K562 (cell line): ENCODE measurements around the gene SAE1. TPM values are rescaled to one million over a fixed set of nuclear protein-coding genes. Genes with fewer than 3 reads are reported as not detected.
A peak's percentile ranks its signal among the peaks of the same experiment; 100 is the strongest.

ENCODE experiments used
- DACH1 ChIP-seq: fragments of 450-650 bp; IDR thresholded peaks from 2 replicates; pipeline ENCODE4 v1.6.1; 2018; ENCODE audit not compliant: partially characterized antibody
- GTF2E2 ChIP-seq: fragments of 200-800 bp; sonication (Bioruptor generic); IDR thresholded peaks from 2 replicates; pipeline ENCODE4 v1.6.1; 2016; ENCODE audit warnings: missing genetic modification characterization, missing compliant biosample characterization
- MTA1 ChIP-seq: fragments of 450-650 bp; IDR thresholded peaks from 2 replicates; pipeline ENCODE4 v1.6.1; 2017; ENCODE audit warnings: borderline replicate concordance
- NRF1 ChIP-seq, 2 experiments: fragments of 450-650 bp; IDR thresholded peaks in 1 of 2; conservative IDR thresholded peaks in 1 of 2; 2 replicates each; pipeline ENCODE4 v1.6.1; 2014; ENCODE audit warnings: mild to moderate bottlenecking in 2 of 2
- POLR3G ChIP-seq: IDR thresholded peaks from 2 replicates; pipeline ENCODE4 v1.6.1; 2011; ENCODE audit not compliant: insufficient read length, insufficient replicate concordance; ENCODE audit errors: extremely low read depth
- PPARD ChIP-seq: fragments of 250-450 bp; sonication (Bioruptor Pico); IDR thresholded peaks from 2 replicates; pipeline ENCODE4 v1.8.0; 2022; ENCODE audit warnings: inconsistent platforms, mild to moderate bottlenecking, moderate library complexity
- PYGO2 ChIP-seq: fragments of 450-650 bp; IDR thresholded peaks from 2 replicates; pipeline ENCODE4 v1.6.1; 2016; ENCODE audit warnings: mild to moderate bottlenecking, missing genetic modification characterization, moderate library complexity, missing compliant biosample characterization
- SLC30A9 ChIP-seq: fragments of 250-450 bp; sonication (Bioruptor Pico); IDR thresholded peaks from 2 replicates; pipeline ENCODE4 v1.8.0; 2022; ENCODE audit warnings: mild to moderate bottlenecking, moderate library complexity
- SRSF7 ChIP-seq: fragments of 200-400 bp; formaldehyde crosslinking; optimal IDR thresholded peaks from 2 replicates; pipeline ENCODE3; 2017; ENCODE audit warnings: mild to moderate bottlenecking, low read depth, low read length
- XRCC5 ChIP-seq: fragments of 200-400 bp; formaldehyde crosslinking; IDR thresholded peaks from 2 replicates; pipeline ENCODE4 v1.6.1; 2017; ENCODE audit warnings: low read depth, mild to moderate bottlenecking, low read length
- ZBTB7A ChIP-seq: IDR thresholded peaks from 2 replicates; pipeline ENCODE4 v1.6.1; 2011; ENCODE audit warnings: low read depth, mild to moderate bottlenecking, low read length, moderate library complexity, borderline replicate concordance; ENCODE audit not compliant: control insufficient read depth
- ZC3H11A ChIP-seq: IDR thresholded peaks from 2 replicates; pipeline ENCODE4 v1.6.1; 2012; ENCODE audit warnings: low read depth, low read length, improper control_type of control experiment
- ZNF699 ChIP-seq: fragments of 250-450 bp; sonication (Bioruptor Pico); IDR thresholded peaks from 2 replicates; pipeline ENCODE4 v1.8.0; 2021; ENCODE audit warnings: mild to moderate bottlenecking, moderate library complexity; ENCODE audit not compliant: insufficient replicate concordance
- polyA plus RNA-seq, 8 experiments: library from polyadenylated mRNA; depleted of rRNA in 4 of 8; stranded (reverse) in 5 of 8; unstranded in 3 of 8; fragments of >200 nt; fragmentation: Nextera tagmentation in 2 of 8; fragmentation: Illumina TruSeq in 1 of 8; extraction: Ambion mirVana in 2 of 8; extraction: Trizol in 1 of 8; gene quantifications; 2 replicates each; pipeline versions ENCODE4 v1.2.1 to v1.2.3, GENCODE V29; 2011 to 2014; ENCODE audit warnings: inconsistent platforms in 1 of 8, missing spikeins in 1 of 8
- total RNA-seq, 7 experiments: library from RNA; depleted of rRNA in 6 of 7; stranded (reverse); fragments of >200 nt in 6 of 7; fragmentation: Illumina TruSeq in 2 of 7; extraction: Trizol in 2 of 7; gene quantifications; 2 replicates each; pipeline versions ENCODE4 v1.2.1 to v1.2.3, GENCODE V29; 2011 to 2021; ENCODE audit warnings: low replicate concordance in 1 of 7
- TF ChIP-seq, protein P1 (sequence below): fragments of 450-650 bp; IDR thresholded peaks from 2 replicates; pipeline ENCODE4 v1.6.1; 2017; ENCODE audit warnings: antibody characterized with exemption
- TF ChIP-seq, protein P2 (sequence below): sonication (generic); formaldehyde crosslinking; IDR thresholded peaks from 2 replicates; pipeline ENCODE4 v1.8.0; 2022; ENCODE audit warnings: mild to moderate bottlenecking, missing genetic modification reagents, borderline replicate concordance
- TF ChIP-seq, protein P3 (sequence below): fragments of 450-650 bp; formaldehyde crosslinking; conservative IDR thresholded peaks from 2 replicates; pipeline ENCODE4 v1.4.0; 2022; ENCODE audit warnings: mild to moderate bottlenecking, missing genetic modification characterization
- TF ChIP-seq, protein P4 (sequence below): IDR thresholded peaks from 2 replicates; pipeline ENCODE4 v1.6.1; 2012; ENCODE audit warnings: low read depth, low read length, improper control_type of control experiment, borderline replicate concordance
- TF ChIP-seq, protein P5 (sequence below): fragments of 250-450 bp; sonication (Bioruptor Pico); IDR thresholded peaks from 2 replicates; pipeline ENCODE4 v1.4.0; 2020; ENCODE audit warnings: borderline replicate concordance

SAE1 gene
- total and polyA plus RNA-seq, 9 of the 15 experiments (the other 6 are each of a cell fraction or from before 2014, with no cell fraction given) = 82.8 to 299 (median 217) TPM

DNA sequence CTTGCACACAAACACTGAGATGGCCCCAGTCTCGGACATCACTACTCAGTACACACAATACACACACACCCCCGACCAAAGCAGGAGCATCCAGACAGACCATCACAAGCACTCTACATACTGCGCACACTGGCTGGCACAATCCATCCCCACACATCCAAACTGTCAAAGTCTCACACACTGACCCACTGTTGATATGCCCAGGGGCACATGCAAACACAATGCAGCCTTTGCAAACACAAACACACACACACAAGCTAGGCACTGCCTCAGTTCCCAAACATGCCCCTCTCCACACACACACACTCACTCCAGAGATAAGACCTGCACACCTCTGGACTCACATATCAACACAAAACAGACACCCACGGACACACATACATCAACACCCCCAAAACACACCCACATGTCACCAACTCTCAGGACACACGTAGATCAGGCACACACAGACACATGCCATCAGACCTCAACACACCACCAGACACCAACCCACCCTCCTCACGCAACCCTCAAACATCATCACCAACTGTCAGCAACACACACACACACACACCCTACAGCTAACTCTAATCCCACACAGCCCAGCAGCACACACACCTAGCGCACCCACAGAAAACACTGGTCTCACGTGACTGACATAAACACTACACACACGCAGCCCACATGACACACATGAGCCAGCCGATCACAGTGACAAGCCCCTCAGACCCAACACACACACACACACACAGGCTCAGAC is 98.5 kb downstream of the SAE1 start (continued):
- TF ChIP-seq NRF1 (conservative IDR thresholded peaks at IDR 0.05 in 1 of 2, IDR thresholded peaks at IDR 0.05 in 1 of 2) = no peak; a peak in 1 of 4 replicates
- TF ChIP-seq, protein P1, sequence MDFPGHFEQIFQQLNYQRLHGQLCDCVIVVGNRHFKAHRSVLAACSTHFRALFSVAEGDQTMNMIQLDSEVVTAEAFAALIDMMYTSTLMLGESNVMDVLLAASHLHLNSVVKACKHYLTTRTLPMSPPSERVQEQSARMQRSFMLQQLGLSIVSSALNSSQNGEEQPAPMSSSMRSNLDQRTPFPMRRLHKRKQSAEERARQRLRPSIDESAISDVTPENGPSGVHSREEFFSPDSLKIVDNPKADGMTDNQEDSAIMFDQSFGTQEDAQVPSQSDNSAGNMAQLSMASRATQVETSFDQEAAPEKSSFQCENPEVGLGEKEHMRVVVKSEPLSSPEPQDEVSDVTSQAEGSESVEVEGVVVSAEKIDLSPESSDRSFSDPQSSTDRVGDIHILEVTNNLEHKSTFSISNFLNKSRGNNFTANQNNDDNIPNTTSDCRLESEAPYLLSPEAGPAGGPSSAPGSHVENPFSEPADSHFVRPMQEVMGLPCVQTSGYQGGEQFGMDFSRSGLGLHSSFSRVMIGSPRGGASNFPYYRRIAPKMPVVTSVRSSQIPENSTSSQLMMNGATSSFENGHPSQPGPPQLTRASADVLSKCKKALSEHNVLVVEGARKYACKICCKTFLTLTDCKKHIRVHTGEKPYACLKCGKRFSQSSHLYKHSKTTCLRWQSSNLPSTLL = peak; percentile 62; the same call in 1 of the 2 replicates
- TF ChIP-seq, protein P2, sequence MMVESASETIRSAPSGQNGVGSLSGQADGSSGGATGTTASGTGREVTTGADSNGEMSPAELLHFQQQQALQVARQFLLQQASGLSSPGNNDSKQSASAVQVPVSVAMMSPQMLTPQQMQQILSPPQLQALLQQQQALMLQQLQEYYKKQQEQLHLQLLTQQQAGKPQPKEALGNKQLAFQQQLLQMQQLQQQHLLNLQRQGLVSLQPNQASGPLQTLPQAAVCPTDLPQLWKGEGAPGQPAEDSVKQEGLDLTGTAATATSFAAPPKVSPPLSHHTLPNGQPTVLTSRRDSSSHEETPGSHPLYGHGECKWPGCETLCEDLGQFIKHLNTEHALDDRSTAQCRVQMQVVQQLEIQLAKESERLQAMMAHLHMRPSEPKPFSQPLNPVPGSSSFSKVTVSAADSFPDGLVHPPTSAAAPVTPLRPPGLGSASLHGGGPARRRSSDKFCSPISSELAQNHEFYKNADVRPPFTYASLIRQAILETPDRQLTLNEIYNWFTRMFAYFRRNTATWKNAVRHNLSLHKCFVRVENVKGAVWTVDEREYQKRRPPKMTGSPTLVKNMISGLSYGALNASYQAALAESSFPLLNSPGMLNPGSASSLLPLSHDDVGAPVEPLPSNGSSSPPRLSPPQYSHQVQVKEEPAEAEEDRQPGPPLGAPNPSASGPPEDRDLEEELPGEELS (CRISPR knock-in tag) = 0 out of 2 replicates have a peak, but pooled peaks have one; percentile 65
- no peak for TF ChIP-seq XRCC5
- no peak for TF ChIP-seq PYGO2 (tag)
- TF ChIP-seq, protein P3, sequence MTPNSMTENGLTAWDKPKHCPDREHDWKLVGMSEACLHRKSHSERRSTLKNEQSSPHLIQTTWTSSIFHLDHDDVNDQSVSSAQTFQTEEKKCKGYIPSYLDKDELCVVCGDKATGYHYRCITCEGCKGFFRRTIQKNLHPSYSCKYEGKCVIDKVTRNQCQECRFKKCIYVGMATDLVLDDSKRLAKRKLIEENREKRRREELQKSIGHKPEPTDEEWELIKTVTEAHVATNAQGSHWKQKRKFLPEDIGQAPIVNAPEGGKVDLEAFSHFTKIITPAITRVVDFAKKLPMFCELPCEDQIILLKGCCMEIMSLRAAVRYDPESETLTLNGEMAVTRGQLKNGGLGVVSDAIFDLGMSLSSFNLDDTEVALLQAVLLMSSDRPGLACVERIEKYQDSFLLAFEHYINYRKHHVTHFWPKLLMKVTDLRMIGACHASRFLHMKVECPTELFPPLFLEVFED (CRISPR knock-in tag) = peak; percentile 78
- TF ChIP-seq DACH1 = no peak
- TF ChIP-seq ZC3H11A = no peak
- TF ChIP-seq PPARD (CRISPR knock-in tag) = no peak
- no peak for TF ChIP-seq POLR3G
- TF ChIP-seq, protein P4, sequence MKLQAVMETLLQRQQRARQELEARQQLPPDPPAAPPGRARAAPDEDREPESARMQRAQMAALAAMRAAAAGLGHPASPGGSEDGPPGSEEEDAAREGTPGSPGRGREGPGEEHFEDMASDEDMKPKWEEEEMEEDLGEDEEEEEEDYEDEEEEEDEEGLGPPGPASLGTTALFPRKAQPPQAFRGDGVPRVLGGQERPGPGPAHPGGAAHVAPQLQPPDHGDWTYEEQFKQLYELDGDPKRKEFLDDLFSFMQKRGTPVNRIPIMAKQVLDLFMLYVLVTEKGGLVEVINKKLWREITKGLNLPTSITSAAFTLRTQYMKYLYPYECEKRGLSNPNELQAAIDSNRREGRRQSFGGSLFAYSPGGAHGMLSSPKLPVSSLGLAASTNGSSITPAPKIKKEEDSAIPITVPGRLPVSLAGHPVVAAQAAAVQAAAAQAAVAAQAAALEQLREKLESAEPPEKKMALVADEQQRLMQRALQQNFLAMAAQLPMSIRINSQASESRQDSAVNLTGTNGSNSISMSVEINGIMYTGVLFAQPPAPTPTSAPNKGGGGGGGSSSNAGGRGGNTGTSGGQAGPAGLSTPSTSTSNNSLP = no peak
- TF ChIP-seq GTF2E2 (tag) = no peak
- peak; percentile 24; the same call in 1 of the 2 replicates for TF ChIP-seq ZBTB7A
- TF ChIP-seq MTA1 = peak; percentile 63; the same call in 1 of the 2 replicates
- no peak for TF ChIP-seq ZNF699 (CRISPR knock-in tag)
- no peak for TF ChIP-seq SLC30A9
- TF ChIP-seq SRSF7 = no peak
- TF ChIP-seq, protein P5, sequence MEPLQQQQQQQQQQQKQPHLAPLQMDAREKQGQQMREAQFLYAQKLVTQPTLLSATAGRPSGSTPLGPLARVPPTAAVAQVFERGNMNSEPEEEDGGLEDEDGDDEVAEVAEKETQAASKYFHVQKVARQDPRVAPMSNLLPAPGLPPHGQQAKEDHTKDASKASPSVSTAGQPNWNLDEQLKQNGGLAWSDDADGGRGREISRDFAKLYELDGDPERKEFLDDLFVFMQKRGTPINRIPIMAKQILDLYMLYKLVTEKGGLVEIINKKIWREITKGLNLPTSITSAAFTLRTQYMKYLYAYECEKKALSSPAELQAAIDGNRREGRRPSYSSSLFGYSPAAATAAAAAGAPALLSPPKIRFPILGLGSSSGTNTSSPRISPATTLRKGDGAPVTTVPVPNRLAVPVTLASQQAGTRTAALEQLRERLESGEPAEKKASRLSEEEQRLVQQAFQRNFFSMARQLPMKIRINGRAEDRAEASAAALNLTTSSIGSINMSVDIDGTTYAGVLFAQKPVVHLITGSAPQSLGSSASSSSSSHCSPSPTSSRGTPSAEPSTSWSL (CRISPR knock-in tag) = no peak
